ENCODE results near the gene TRPC3. TPM values are rescaled to one million over a fixed set of nuclear protein-coding genes. Genes with fewer than 3 reads are reported as not detected.

TRPC3 gene
- total RNA-seq, 4 donors from 2014 or later, result 0.18 to 0.80 (median 0.28) TPM

DNA sequence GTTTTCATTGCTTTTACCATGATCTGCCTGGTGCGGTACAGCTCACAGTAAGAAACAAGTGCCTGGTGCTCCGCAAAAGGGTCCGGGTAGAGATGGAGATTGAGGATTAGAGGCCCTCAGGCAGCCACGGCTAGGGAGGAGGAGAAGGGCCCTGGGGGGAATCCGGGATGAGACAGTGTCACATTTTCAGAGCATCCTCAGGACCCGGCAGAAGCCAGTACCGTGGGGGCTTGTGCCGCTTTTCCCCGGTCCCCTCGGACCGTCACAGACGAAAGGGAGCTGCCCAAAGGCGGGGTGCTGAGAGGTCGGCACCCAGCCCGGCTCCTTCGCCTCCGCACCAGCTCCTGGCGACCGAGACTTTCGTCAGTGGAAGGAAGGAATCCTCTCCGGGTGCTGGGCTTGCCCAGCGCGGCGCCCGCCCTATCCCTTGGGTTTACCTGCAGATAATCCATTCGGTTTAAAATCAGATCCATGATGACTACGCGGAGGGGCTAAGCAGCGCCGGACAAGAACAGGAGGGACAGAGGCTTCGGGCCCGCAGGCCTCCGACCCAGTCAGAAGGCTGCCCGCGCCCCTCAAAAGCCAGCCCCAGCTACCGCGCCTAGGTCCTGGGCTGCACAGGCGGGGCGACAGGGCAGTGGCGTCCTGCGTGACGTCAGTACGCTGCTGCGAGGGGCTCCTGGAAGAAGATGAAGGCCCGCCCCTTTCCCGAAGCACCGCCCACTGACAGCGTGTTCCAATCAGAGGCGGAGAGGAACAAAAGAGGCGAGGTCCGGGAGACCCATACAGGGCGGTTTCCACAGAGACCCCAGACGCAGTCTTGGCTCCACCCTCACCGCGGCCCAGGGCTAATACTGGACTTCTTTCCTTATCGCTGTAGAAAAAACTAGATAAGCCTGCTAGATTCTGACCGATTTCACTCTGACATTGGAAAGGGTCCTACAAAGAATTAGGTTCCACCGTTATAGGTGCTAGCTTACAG lies 81.7 kb downstream of the TRPC3 start, which contains the start of gene BBS7:
TSS of gene BBS7 (minus strand) at position 634 of the 982 bp plus-strand sequence. CDS start at position 473, 161 bp downstream.
- peak in 1 of 2 donors; percentile 11 for TF ChIP-seq POLR2A (IDR thresholded peaks at IDR 0.05)
- TF ChIP-seq, protein P1, sequence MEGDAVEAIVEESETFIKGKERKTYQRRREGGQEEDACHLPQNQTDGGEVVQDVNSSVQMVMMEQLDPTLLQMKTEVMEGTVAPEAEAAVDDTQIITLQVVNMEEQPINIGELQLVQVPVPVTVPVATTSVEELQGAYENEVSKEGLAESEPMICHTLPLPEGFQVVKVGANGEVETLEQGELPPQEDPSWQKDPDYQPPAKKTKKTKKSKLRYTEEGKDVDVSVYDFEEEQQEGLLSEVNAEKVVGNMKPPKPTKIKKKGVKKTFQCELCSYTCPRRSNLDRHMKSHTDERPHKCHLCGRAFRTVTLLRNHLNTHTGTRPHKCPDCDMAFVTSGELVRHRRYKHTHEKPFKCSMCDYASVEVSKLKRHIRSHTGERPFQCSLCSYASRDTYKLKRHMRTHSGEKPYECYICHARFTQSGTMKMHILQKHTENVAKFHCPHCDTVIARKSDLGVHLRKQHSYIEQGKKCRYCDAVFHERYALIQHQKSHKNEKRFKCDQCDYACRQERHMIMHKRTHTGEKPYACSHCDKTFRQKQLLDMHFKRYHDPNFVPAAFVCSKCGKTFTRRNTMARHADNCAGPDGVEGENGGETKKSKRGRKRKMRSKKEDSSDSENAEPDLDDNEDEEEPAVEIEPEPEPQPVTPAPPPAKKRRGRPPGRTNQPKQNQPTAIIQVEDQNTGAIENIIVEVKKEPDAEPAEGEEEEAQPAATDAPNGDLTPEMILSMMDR (IDR thresholded peaks at IDR 0.05), result no peak
- Histone ChIP-seq H3K9me3 (no peaks in the 10 kb centered on the region), H3K27me3 (peaks cover 3% of the 10 kb centered on the region), H3K4me3 (peak within 1 kb of the TSS; percentile 66), H3K27ac (peak within 1 kb of the TSS; percentile 55), H3K36me3 (no peaks in the 10 kb centered on the region), H3K4me1 (peaks cover 15% of the 10 kb centered on the region)
- under 1% methylated on average over 34 of the region's 58 CpGs for WGBS
- peak; percentile 97 to 98 for DNase-seq (ENCODE audit: low spot score in 2 of 2)

DNA sequence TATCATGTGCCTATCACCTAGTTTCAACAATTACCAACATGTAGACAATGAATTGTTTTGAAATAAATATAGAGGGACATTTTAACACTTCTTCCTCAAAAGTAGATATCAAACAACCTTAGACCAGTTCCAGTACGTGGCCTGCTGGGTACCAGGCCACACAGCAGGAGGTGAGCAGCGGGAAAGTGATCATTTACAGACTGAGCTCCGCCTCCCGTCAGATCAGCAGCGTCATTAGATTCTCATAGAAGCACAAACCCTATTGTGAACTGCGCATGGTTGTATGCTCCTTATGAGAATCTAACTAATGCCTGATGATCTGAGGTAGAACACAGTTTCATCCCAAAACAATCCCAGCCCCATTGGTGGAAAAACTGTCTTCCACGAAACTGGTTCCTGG lies 88.1 kb downstream of the TRPC3 start:
- H3K4me3 ChIP-seq, result no peak overlapping the region
- H3K36me3 ChIP-seq, result peaks cover 38% of the 10 kb centered on the region
- WGBS, result 93% methylated on average over 7 of the region's 7 CpGs
- no peak overlapping the region for H3K27ac ChIP-seq
- TF ChIP-seq POLR2AphosphoS5 (IDR thresholded peaks at IDR 0.05), result no peak
- TF ChIP-seq, protein P1 (IDR thresholded peaks at IDR 0.05), result no peak
- no peak for TF ChIP-seq EP300 (IDR thresholded peaks at IDR 0.05)
- no peak for TF ChIP-seq POLR2A (IDR thresholded peaks at IDR 0.05)
- DNase-seq (ENCODE audit: low spot score in 2 of 2), result no peak
- no peaks in the 10 kb centered on the region for H3K4me1 ChIP-seq
- no peaks in the 10 kb centered on the region for H3K27me3 ChIP-seq
- no peaks in the 10 kb centered on the region for H3K9me3 ChIP-seq

DNA sequence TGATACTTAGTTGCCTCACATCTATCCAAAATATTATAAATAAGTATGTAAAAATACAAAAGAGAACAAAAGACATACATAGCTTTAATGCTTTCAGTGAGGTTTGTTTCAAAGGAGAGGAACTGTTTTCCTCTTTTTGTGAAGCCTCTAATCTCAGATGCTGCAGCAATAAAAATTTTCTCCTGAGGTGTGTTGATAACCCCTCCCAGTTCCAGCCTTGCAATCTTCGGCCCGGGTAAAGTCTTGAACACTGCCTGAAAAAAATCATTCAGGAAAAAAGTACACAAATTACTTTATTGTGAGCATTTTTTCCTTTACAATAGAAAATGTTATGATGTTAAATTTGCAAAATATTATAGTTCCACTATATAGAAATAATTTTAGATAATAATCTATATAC lies 90.4 kb downstream of the TRPC3 start:
- Histone ChIP-seq H3K4me3 (no peak overlapping the region), H3K27ac (no peak overlapping the region), H3K27me3 (no peaks in the 10 kb centered on the region), H3K36me3 (peaks cover 59% of the 10 kb centered on the region), H3K9me3 (no peaks in the 10 kb centered on the region), H3K4me1 (no peaks in the 10 kb centered on the region)
- WGBS, result 95% methylated on average over 2 of the region's 2 CpGs
- DNase-seq (ENCODE audit: low spot score in 2 of 2), result no peak
- TF ChIP-seq, protein P1 (IDR thresholded peaks at IDR 0.05), result no peak
- TF ChIP-seq POLR2A (IDR thresholded peaks at IDR 0.05) (no peak), POLR2AphosphoS5 (IDR thresholded peaks at IDR 0.05) (no peak), EP300 (IDR thresholded peaks at IDR 0.05) (no peak)

DNA sequence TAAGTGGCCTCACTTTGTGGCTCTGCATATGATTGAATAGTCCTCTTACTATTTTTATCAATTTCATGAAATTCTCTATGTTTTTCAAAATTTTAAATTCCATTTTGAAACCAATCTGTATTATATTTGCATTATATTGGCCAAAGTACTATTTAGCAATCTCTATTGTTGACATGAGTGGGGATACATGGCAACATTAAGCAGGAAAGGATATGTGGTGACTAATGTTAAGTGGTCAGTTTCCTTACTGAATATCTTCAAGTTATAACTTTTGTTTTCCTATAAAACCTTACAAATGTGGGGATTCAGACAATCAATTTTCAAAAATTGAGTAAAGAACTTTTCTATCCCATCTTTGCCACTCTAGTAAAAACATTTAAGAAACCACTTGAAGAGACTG lies 91.7 kb downstream of the TRPC3 start:
- TF ChIP-seq, protein P1 (IDR thresholded peaks at IDR 0.05), result no peak
- no peak for TF ChIP-seq EP300 (IDR thresholded peaks at IDR 0.05)
- no peak for TF ChIP-seq POLR2A (IDR thresholded peaks at IDR 0.05)
- TF ChIP-seq POLR2AphosphoS5 (IDR thresholded peaks at IDR 0.05), result no peak
- H3K4me1 ChIP-seq, result no peaks in the 10 kb centered on the region
- no peaks in the 10 kb centered on the region for H3K9me3 ChIP-seq
- no peak overlapping the region for H3K4me3 ChIP-seq
- H3K27me3 ChIP-seq, result no peaks in the 10 kb centered on the region
- no peak for DNase-seq (ENCODE audit: low spot score in 2 of 2)
- H3K36me3 ChIP-seq, result peaks cover 60% of the 10 kb centered on the region
- H3K27ac ChIP-seq, result no peak overlapping the region

DNA sequence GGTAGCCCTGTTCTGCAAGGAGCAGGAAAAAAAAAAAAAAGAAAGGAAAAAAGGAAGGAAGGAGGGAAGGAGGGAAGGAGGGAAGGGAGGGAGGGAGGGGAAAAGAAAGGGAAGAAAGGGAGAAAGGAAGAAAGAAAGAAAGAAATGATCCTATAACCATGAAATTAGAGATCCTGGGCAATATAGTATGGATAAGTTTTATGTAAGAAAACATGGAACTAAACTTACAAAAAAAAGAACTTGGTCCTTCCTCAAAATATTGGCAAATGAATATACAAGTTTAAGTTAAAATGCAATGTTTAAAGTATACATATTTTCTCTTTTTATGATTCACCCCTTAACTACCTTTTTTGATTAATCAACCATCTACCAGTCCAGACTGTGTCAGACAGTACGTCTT lies 100.5 kb downstream of the TRPC3 start:
- Histone ChIP-seq H3K9me3 (no peaks in the 10 kb centered on the region), H3K4me3 (no peak overlapping the region), H3K27ac (no peak overlapping the region), H3K4me1 (no peaks in the 10 kb centered on the region), H3K27me3 (no peaks in the 10 kb centered on the region), H3K36me3 (peaks cover 42% of the 10 kb centered on the region)
- TF ChIP-seq POLR2A (IDR thresholded peaks at IDR 0.05) (no peak), POLR2AphosphoS5 (IDR thresholded peaks at IDR 0.05) (no peak), EP300 (IDR thresholded peaks at IDR 0.05) (no peak)
- TF ChIP-seq, protein P1 (IDR thresholded peaks at IDR 0.05), result no peak
- 98% methylated on average over 1 of the region's 1 CpG for WGBS
- DNase-seq (ENCODE audit: low spot score in 2 of 2), result no peak
